Lower leg skin (tissue), 4 donors: ENCODE data around the gene OR10A7. TPM values are rescaled to one million over a fixed set of nuclear protein-coding genes. Genes with fewer than 3 reads are reported as not detected.
"Not testable (repeated sequence)": the region's sequence is repeated elsewhere in the genome, so short reads cannot be mapped to it uniquely, and the experiment has no call there.

ENCODE experiments used
- DNase-seq, 2 donors: peaks; one replicate each; pipeline ENCODE4 v3.0.0-alpha.2; 2019; ENCODE audit warnings: low spot score in 2 of 2
- H3K4me3 ChIP-seq: fragments of 200-600 bp; sonication (generic); 2 replicates; pipeline ENCODE4 v1.5.1; 2017; ENCODE audit warnings: mild to moderate bottlenecking, low read depth; ENCODE audit not compliant: poor library complexity, severe bottlenecking
- POLR2A ChIP-seq, 2 donors: fragments of 450-650 bp; IDR thresholded peaks; one replicate each; pipeline ENCODE4 v1.6.1; 2016 to 2017; ENCODE audit warnings: antibody characterized with exemption in 2 of 2, mild to moderate bottlenecking in 1 of 2, moderate library complexity in 1 of 2
- WGBS, 2 donors: methylation state at CpG; one replicate each; pipeline ENCODE4 v1.1.5; 2018; 5-methylcytosine and 5-hydroxymethylcytosine counted together
- intact Hi-C: fragments of 100-400 bp; cut with DNase I; formaldehyde crosslinking; loops from one replicate; pipeline ENCODE4 v1.15.0; 2023; ENCODE audit warnings: low total_unique reads
- total RNA-seq, 4 donors: library from RNA; depleted of rRNA; stranded (reverse); fragments of >200 nt; gene quantifications; one replicate each; pipeline ENCODE4 v1.1.0, GENCODE V29; 2016
- TF ChIP-seq, protein P1 (sequence below), 3 donors: fragments of 450-650 bp; IDR thresholded peaks; one replicate each; pipeline ENCODE4 v1.5.1; 2016; ENCODE audit warnings: antibody characterized with exemption in 3 of 3, mild to moderate bottlenecking in 3 of 3, moderate library complexity in 2 of 3

Gene OR10A7, protein sequence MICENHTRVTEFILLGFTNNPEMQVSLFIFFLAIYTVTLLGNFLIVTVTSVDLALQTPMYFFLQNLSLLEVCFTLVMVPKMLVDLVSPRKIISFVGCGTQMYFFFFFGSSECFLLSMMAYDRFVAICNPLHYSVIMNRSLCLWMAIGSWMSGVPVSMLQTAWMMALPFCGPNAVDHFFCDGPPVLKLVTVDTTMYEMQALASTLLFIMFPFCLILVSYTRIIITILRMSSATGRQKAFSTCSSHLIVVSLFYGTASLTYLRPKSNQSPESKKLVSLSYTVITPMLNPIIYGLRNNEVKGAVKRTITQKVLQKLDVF
- not detected for total RNA-seq

DNA sequence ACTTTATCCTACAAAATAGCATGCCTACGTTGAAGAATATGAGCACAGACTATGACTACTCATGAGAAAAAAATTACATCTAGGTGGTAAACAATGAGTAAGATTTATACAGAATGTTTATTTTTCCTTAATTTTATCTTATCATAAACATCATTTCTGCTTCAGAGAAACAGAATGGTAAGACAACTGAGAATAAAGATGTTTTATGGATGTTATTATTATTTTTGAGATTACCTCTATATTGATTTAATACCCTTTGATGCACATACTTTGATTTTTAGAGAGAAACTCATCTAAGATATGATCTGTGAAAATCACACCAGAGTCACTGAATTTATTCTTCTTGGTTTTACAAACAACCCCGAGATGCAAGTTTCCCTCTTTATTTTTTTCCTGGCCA lies at the start of gene OR10A7:
TSS of gene OR10A7 (plus strand) at position 301 of the 400 bp plus-strand sequence. CDS start at position 301, 0 bp downstream.
- H3K4me3 ChIP-seq, result no peak within 1 kb of the TSS
- intact Hi-C loops, result no loop called here
- no peak for DNase-seq
- TF ChIP-seq POLR2A (IDR thresholded peaks at IDR 0.05), result no peak
- TF ChIP-seq, protein P1, sequence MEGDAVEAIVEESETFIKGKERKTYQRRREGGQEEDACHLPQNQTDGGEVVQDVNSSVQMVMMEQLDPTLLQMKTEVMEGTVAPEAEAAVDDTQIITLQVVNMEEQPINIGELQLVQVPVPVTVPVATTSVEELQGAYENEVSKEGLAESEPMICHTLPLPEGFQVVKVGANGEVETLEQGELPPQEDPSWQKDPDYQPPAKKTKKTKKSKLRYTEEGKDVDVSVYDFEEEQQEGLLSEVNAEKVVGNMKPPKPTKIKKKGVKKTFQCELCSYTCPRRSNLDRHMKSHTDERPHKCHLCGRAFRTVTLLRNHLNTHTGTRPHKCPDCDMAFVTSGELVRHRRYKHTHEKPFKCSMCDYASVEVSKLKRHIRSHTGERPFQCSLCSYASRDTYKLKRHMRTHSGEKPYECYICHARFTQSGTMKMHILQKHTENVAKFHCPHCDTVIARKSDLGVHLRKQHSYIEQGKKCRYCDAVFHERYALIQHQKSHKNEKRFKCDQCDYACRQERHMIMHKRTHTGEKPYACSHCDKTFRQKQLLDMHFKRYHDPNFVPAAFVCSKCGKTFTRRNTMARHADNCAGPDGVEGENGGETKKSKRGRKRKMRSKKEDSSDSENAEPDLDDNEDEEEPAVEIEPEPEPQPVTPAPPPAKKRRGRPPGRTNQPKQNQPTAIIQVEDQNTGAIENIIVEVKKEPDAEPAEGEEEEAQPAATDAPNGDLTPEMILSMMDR (IDR thresholded peaks at IDR 0.05), result no peak
- 77% methylated on average over 2 of the region's 2 CpGs for WGBS, 2 donors

DNA sequence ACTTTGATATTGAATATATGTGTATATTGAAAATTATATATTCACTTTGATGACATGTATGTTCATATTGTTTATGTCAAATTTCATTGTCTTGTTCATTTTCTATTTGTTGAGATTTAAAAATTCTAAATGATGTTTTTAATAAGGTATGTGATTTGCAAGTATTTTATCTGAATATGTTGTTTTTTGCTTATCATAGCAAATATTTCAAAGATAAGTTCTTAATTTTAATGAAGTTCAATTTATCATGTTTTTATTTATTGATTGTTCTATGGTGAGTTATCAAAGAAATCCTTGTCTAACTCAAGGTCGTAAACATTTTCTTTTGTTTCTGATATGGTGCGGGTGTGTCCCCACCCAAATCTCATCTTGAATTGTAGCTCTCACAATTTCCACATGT lies 49.4 kb upstream of the OR10A7 start:
- intact Hi-C loops, result no loop called here
- no peak for DNase-seq
- WGBS, 2 donors, result 91 to 95% methylated on average over 2 of the region's 2 CpGs
- H3K4me3 ChIP-seq, result no peak overlapping the region
- no peak for TF ChIP-seq POLR2A (IDR thresholded peaks at IDR 0.05)
- TF ChIP-seq, protein P1 (IDR thresholded peaks at IDR 0.05), result no peak

DNA sequence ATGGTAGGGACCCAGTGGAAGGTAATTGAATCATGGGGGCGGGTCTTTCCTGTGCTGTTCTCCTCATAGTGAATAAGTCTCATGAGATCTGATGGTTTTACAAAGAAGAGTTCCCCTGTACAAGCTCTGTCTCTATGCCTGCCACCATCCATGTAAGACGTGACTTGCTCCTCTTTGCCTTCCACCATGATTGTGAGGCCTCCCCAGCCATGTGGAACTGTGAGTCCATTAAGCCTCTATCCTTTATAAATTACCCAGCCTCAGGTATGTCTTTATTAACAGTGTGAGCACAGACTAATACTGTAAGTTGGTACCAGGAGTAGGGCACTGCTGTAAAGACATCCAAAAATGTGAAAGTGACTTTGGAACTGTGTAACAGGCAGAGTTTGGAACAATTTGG lies 49.0 kb upstream of the OR10A7 start:
- DNase-seq, H3K4me3 ChIP-seq, intact Hi-C loops: not testable (repeated sequence)
- 65 to 70% methylated on average over 2 of the region's 2 CpGs for WGBS, 2 donors

DNA sequence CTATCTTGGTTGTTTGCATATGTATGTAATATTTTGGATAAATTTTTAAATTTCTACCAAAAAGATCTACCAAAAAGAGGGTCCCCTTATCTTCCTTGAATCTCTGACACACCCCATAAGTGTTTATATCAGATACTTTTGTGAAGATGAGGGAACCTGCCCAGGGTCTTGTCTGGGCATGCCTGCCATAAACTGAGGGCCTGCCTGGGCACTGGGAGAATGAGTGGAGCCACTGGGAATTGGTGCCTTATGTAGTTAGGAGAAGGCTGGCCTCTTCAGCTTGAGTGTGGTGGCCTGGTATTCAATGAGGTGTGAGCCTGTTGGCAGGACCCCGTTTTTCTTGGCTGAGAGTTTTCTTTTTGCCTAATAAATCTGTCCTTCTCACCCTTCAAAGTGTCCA lies 48.1 kb upstream of the OR10A7 start:
- intact Hi-C loops, result no loop called here
- DNase-seq, result no peak
- H3K4me3 ChIP-seq, result no peak overlapping the region
- 26 to 36% methylated on average over 1 of the region's 1 CpG for WGBS, 2 donors
- TF ChIP-seq, protein P1 (IDR thresholded peaks at IDR 0.05), result no peak
- no peak for TF ChIP-seq POLR2A (IDR thresholded peaks at IDR 0.05)

DNA sequence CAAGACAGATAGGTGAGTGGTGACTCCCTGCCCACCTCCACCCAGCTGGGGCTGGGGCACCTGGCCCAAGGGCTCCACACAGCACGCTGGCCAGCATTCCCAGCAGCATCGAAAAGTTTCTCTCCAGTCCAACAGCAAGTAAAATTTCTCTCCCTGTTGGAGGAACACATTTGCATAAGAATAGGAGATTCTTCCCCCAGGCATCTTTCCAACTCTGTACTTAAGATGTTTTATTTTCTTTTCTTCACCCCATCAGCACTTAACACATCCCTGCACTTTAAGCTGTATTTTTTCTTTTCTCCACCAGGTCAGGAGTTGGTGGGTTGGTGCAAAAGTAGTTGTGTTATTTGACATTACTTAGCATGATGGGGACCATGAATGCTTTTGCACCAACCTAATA lies 47.4 kb upstream of the OR10A7 start:
- H3K4me3 ChIP-seq, result no peak overlapping the region
- TF ChIP-seq, protein P1 (IDR thresholded peaks at IDR 0.05), result no peak
- no peak for TF ChIP-seq POLR2A (IDR thresholded peaks at IDR 0.05)
- intact Hi-C loops, result no loop called here
- 70 to 84% methylated on average over 2 of the region's 2 CpGs for WGBS, 2 donors
- DNase-seq, result no peak

DNA sequence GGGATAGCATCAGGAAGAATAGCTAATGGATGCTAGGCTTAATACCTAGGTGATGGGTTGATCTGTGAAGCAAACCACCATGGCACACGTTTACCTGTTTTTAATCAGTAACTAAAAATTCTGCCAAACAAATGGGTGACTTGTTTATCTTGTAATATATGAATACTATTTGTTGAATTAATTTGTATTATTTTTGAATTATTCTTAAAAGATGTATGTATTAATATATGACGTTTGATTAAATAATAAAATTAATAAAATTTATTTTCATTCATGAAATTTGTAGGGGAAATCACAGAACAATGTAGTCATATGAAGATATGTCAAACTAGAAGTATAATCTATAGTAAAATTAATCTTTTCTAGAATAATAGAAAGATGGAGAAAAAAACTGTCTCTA lies 32.3 kb upstream of the OR10A7 start:
- 1 to 5% methylated on average over 2 of the region's 2 CpGs for WGBS, 2 donors
- DNase-seq, result no peak
- intact Hi-C loops, result no loop called here
- no peak overlapping the region for H3K4me3 ChIP-seq
- no peak for TF ChIP-seq POLR2A (IDR thresholded peaks at IDR 0.05)
- TF ChIP-seq, protein P1 (IDR thresholded peaks at IDR 0.05), result no peak
